ENCODE measurements around the gene SLC39A3. TPM values are rescaled to one million over a fixed set of nuclear protein-coding genes. Genes with fewer than 3 reads are reported as not detected.
A peak's percentile ranks its signal among the peaks of the same experiment; 100 is the strongest.

Gene SLC39A3
- total RNA-seq, 1 donor from 2014 or later, result 24.0 TPM

DNA sequence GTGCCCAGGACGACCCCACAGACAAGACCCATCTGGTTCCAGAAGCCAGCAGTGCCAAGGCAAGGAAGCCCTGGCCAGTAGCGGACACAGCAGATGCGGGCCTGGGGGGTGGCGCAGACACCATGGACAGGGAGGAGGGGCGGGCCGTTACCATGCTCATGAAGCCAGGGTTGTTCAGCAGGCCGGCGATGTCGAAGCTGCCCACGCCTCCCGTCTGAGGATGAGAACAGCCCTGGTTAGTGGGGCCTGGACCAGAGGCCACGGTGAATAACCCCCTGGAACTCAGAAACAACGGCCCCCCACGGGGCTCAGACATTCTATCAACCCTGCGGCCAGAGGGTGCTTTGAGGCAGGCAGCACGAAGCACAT lies 21.5 kb upstream of the SLC39A3 start:
- FAIRE-seq, result no peak
- Histone ChIP-seq H3K36me3 (ENCODE audit: control insufficient read depth, insufficient read depth, low read length) (peaks cover 28% of the 10 kb centered on the region), H3K4me3 (ENCODE audit: low read depth, low read length) (no peak overlapping the region), H3K27me3 (ENCODE audit: control insufficient read depth, insufficient read depth, low read length) (no peaks in the 10 kb centered on the region)
- TF ChIP-seq, protein P1, sequence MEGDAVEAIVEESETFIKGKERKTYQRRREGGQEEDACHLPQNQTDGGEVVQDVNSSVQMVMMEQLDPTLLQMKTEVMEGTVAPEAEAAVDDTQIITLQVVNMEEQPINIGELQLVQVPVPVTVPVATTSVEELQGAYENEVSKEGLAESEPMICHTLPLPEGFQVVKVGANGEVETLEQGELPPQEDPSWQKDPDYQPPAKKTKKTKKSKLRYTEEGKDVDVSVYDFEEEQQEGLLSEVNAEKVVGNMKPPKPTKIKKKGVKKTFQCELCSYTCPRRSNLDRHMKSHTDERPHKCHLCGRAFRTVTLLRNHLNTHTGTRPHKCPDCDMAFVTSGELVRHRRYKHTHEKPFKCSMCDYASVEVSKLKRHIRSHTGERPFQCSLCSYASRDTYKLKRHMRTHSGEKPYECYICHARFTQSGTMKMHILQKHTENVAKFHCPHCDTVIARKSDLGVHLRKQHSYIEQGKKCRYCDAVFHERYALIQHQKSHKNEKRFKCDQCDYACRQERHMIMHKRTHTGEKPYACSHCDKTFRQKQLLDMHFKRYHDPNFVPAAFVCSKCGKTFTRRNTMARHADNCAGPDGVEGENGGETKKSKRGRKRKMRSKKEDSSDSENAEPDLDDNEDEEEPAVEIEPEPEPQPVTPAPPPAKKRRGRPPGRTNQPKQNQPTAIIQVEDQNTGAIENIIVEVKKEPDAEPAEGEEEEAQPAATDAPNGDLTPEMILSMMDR (IDR thresholded peaks at IDR 0.05; ENCODE audit: insufficient read depth, low read length, severe bottlenecking), result no peak
- no peak for DNase-seq (ENCODE audit: low read depth)

DNA sequence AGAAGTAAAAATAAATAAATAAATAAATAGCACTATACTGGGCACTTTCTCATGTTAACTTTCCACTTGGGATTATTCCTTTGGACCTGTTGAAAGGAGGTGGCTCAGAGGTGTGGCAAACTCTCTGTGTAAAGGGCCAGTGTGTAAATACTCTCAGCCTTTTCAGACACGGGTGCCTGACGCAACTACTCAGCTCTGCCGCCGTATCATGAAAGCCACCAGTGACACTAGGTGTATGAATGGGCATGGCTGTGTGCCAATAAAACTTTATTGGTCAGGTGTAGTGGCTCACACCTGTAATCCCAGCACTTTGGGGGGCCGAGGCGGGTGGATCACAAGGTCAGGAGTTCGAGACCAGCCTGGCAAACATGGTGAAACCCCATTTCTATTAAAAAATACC lies 20.1 kb upstream of the SLC39A3 start:
- Histone ChIP-seq H3K36me3 (ENCODE audit: control insufficient read depth, insufficient read depth, low read length) (peaks cover 29% of the 10 kb centered on the region), H3K27me3 (ENCODE audit: control insufficient read depth, insufficient read depth, low read length) (no peaks in the 10 kb centered on the region), H3K4me3 (ENCODE audit: low read depth, low read length) (no peak overlapping the region)
- FAIRE-seq (no peak), DNase-seq (ENCODE audit: low read depth) (no peak)
- TF ChIP-seq, protein P1 (IDR thresholded peaks at IDR 0.05; ENCODE audit: insufficient read depth, low read length, severe bottlenecking), result no peak

DNA sequence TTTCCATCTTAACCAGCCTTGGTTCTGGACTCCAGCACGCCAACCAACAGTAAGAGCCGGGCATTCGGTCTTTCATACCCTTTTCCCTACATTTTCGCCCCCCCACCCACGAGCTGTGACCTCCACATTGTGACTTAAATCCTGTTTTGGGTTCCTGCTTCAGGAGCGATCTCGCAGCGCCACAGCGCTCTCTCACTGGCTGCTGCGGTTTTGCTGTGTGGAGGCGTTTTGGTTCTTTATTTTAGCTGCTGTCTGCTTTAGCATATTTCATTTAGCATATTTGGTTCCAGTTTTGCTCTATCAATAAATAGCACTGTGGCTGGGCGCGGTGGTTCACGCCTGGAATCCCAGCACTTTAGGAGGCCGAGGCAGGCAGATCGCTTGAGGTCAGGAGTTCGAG lies 19.5 kb upstream of the SLC39A3 start:
- H3K4me3 ChIP-seq (ENCODE audit: low read depth, low read length), result no peak overlapping the region
- peaks cover 28% of the 10 kb centered on the region for H3K36me3 ChIP-seq (ENCODE audit: control insufficient read depth, insufficient read depth, low read length)
- TF ChIP-seq, protein P1 (IDR thresholded peaks at IDR 0.05; ENCODE audit: insufficient read depth, low read length, severe bottlenecking), result no peak
- peak; percentile 68 for FAIRE-seq
- H3K27me3 ChIP-seq (ENCODE audit: control insufficient read depth, insufficient read depth, low read length), result no peaks in the 10 kb centered on the region
- DNase-seq (ENCODE audit: low read depth), result no peak

DNA sequence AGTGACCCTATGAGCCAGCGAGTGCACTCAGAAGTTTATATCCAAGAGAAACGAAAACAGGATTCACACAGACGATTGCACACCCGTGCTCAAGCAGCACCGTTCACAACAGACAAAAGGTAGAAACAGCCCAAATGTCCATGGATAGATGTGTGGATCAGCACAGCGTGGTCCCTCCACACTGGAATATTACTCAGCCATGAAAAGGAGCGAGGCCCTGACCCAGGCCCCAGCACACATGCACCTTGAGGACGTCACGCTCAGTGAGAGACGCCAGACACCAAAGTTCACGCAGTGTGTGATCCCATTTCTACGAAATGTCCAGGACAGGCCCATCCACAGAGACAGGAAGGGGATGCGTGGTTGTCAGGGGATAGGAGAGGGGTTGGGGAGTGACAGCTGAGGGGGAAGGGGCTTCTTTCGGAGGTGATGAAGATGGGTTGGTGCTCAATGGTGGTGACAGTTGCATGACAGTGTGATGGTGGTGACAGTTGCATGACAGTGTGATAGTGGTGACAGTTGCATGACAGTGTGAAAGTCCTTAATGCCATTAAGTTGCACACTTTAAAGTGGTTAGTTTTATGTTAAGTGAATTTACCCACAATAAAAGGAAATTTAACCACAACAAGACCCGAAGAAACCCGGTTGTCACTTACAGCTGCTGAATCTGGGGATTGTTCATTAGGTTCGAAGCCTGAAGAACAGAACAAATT lies 18.9 kb upstream of the SLC39A3 start:
- TF ChIP-seq, protein P1 (IDR thresholded peaks at IDR 0.05; ENCODE audit: insufficient read depth, low read length, severe bottlenecking), result no peak
- DNase-seq (ENCODE audit: low read depth) (no peak), FAIRE-seq (peak; percentile 55)
- H3K4me3 ChIP-seq (ENCODE audit: low read depth, low read length), result no peak overlapping the region
- H3K27me3 ChIP-seq (ENCODE audit: control insufficient read depth, insufficient read depth, low read length), result no peaks in the 10 kb centered on the region
- peaks cover 28% of the 10 kb centered on the region for H3K36me3 ChIP-seq (ENCODE audit: control insufficient read depth, insufficient read depth, low read length)

DNA sequence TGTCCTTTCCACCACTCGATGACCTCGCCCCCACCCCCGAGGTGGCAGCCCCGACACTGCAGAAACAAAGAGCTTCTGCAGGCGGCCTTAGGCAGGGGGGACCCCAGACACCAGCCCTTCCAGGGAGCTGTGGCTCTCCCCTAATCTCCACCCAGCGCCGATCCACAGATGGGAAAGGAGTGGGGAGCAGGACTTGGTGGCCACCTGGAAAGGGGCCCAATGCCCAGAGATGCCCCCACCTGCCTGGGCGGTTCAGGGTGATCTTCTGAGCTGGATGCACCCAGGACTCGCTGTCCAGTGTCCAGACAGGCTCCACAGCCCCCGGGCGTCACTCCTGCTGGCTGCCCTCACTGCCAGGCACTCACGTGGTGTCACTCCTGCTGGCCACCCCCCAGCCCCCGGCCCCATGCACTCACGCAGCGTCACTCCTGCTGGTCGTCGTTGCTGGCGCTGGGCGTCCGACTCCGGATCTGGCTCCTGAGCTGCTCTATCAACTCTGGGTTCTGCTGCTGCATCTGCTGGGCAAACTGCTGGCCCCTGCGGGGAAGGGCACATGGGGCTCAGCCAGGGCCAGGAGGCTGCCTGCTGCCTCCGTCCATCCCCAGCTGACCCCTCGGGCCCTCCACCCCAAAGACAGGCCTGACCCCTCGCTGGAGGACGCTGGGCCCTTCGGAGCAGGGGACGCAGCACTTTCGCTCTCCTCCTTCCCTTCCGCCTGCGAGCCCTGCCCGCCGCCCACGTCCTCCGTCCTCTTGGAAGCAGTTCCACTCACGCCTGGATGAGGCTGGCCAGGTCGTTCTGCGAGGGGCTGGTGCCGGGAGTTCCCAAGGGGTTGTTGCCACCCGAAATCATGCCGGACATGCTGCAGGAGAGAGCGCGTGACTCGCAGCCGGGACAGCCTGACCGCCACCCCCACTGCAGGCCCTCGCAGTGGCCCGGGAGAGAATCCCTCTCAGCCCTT lies 17.4 kb upstream of the SLC39A3 start:
- H3K4me3 ChIP-seq (ENCODE audit: low read depth, low read length), result no peak overlapping the region
- DNase-seq (ENCODE audit: low read depth) (no peak), FAIRE-seq (no peak)
- H3K27me3 ChIP-seq (ENCODE audit: control insufficient read depth, insufficient read depth, low read length), result no peaks in the 10 kb centered on the region
- TF ChIP-seq, protein P1 (IDR thresholded peaks at IDR 0.05; ENCODE audit: insufficient read depth, low read length, severe bottlenecking), result no peak
- H3K36me3 ChIP-seq (ENCODE audit: control insufficient read depth, insufficient read depth, low read length), result peaks cover 19% of the 10 kb centered on the region
